CD4-positive, alpha-beta T cell treated with Interferon alpha-2 for 1 hour (primary cell): ENCODE results near the gene OSBP2.

Experiments
- DNase-seq, 2 donors: peaks; one replicate each; pipeline ENCODE4 v3.0.0-alpha.2; 2020 to 2022

OSBP2 gene

GRCh38 chr22:30856741-30857502 is 162.2 kb downstream of the OSBP2 start:
- DNase-seq: no peak

GRCh38 chr22:30857791-30858190 is 163.1 kb downstream of the OSBP2 start:
- DNase-seq: no peak

- DNase-seq: no peak
Observed at GRCh38 chr22:30858976-30859713, 164.5 kb downstream of the OSBP2 start.

- no peak for DNase-seq
Observed at GRCh38 chr22:30859714-30860095, 165.0 kb downstream of the OSBP2 start.

GRCh38 chr22:30860176-30861105 is 165.8 kb downstream of the OSBP2 start:
- no peak for DNase-seq

- DNase-seq: no peak
Observed at GRCh38 chr22:30861131-30861530, 166.5 kb downstream of the OSBP2 start.

- no peak for DNase-seq
Observed at GRCh38 chr22:30861688-30862552, 167.2 kb downstream of the OSBP2 start.

GRCh38 chr22:30863081-30863833 is 168.6 kb downstream of the OSBP2 start:
- no peak for DNase-seq

GRCh38 chr22:30864441-30865420 is 170.1 kb downstream of the OSBP2 start:
- DNase-seq: no peak

GRCh38 chr22:30865656-30866055 is 171.0 kb downstream of the OSBP2 start:
- DNase-seq: no peak

GRCh38 chr22:30866216-30866615 is 171.5 kb downstream of the OSBP2 start:
- no peak for DNase-seq

GRCh38 chr22:30866811-30867271 is 172.2 kb downstream of the OSBP2 start:
- no peak for DNase-seq

GRCh38 chr22:30867746-30868662 is 173.3 kb downstream of the OSBP2 start:
- no peak for DNase-seq

- DNase-seq: no peak
Observed at GRCh38 chr22:30868663-30869385, 174.2 kb downstream of the OSBP2 start.

GRCh38 chr22:30869667-30870395 is 175.2 kb downstream of the OSBP2 start:
- no peak for DNase-seq

- DNase-seq: no peak
Observed at GRCh38 chr22:30870451-30871345, 176.0 kb downstream of the OSBP2 start.
